ENCODE results near the gene C16orf96.
A peak's percentile ranks its signal among the peaks of the same experiment; 100 is the strongest.

C16orf96 gene

GRCh38 chr16:4556112-4556511 is at the start of gene C16orf96:
Gene C16orf96 (plus strand): TSS chr16:4556340. CDS start chr16:4556490, 150 bp downstream.
- Histone ChIP-seq H3K27me3 (no peaks in the 10 kb centered on the region), H3K36me3 (no peaks in the 10 kb centered on the region), H3K4me1 (ENCODE audit: control insufficient read depth in 1 of 2, insufficient read depth in 1 of 2, low read depth in 1 of 2, low read length in 1 of 2) (no peaks in the 10 kb centered on the region), H3K9me3 (no peaks in the 10 kb centered on the region), H3K4me3 (ENCODE audit: low read depth in 1 of 2, low read length in 1 of 2) (no peak within 1 kb of the TSS), H3K27ac (no peak within 1 kb of the TSS)
- no peak for TF ChIP-seq CTCF (IDR thresholded peaks at IDR 0.05)

- Histone ChIP-seq H3K4me1 (ENCODE audit: control insufficient read depth in 1 of 2, insufficient read depth in 1 of 2, low read depth in 1 of 2, low read length in 1 of 2) (peaks cover 39 to 47% of the 10 kb centered on the region in 2 experiments), H3K27ac (peak overlapping the region; percentile 98), H3K27me3 (no peaks in the 10 kb centered on the region), H3K36me3 (peaks cover 47% of the 10 kb centered on the region), H3K4me3 (ENCODE audit: low read depth in 1 of 2, low read length in 1 of 2) (peak overlapping the region; percentile 21 to 54), H3K9me3 (no peaks in the 10 kb centered on the region)
- TF ChIP-seq CTCF (IDR thresholded peaks at IDR 0.05): peak; percentile 86
Measured at GRCh38 chr16:4506450-4506849, 49.7 kb upstream of the C16orf96 start.

GRCh38 chr16:4507588-4508345 is 48.4 kb upstream of the C16orf96 start:
- H3K4me1 ChIP-seq (ENCODE audit: control insufficient read depth in 1 of 2, insufficient read depth in 1 of 2, low read depth in 1 of 2, low read length in 1 of 2): peaks cover 40 to 48% of the 10 kb centered on the region in 2 experiments
- peaks cover 61% of the 10 kb centered on the region for H3K36me3 ChIP-seq
- H3K9me3 ChIP-seq: no peaks in the 10 kb centered on the region
- H3K27me3 ChIP-seq: no peaks in the 10 kb centered on the region
- no peak for TF ChIP-seq CTCF (IDR thresholded peaks at IDR 0.05)
- H3K4me3 ChIP-seq (ENCODE audit: low read depth in 1 of 2, low read length in 1 of 2): no peak overlapping the region
- H3K27ac ChIP-seq: no peak overlapping the region

GRCh38 chr16:4508806-4509205 is 47.3 kb upstream of the C16orf96 start:
- Histone ChIP-seq H3K9me3 (no peaks in the 10 kb centered on the region), H3K27me3 (no peaks in the 10 kb centered on the region), H3K4me3 (ENCODE audit: low read depth in 1 of 2, low read length in 1 of 2) (no peak overlapping the region), H3K36me3 (peaks cover 71% of the 10 kb centered on the region), H3K27ac (no peak overlapping the region), H3K4me1 (ENCODE audit: control insufficient read depth in 1 of 2, insufficient read depth in 1 of 2, low read depth in 1 of 2, low read length in 1 of 2) (peaks cover 37 to 39% of the 10 kb centered on the region in 2 experiments)
- no peak for TF ChIP-seq CTCF (IDR thresholded peaks at IDR 0.05)

- H3K4me3 ChIP-seq (ENCODE audit: low read depth in 1 of 2, low read length in 1 of 2): no peak overlapping the region
- peaks cover 77% of the 10 kb centered on the region for H3K36me3 ChIP-seq
- no peak for TF ChIP-seq CTCF (IDR thresholded peaks at IDR 0.05)
- H3K9me3 ChIP-seq: no peaks in the 10 kb centered on the region
- H3K27me3 ChIP-seq: no peaks in the 10 kb centered on the region
- H3K4me1 ChIP-seq (ENCODE audit: control insufficient read depth in 1 of 2, insufficient read depth in 1 of 2, low read depth in 1 of 2, low read length in 1 of 2): peaks cover 31 to 39% of the 10 kb centered on the region in 2 experiments
- H3K27ac ChIP-seq: no peak overlapping the region
Measured at GRCh38 chr16:4509420-4509819, 46.7 kb upstream of the C16orf96 start.
